ENCODE measurements around the gene JAM3.
"Not testable (repeated sequence)": the region's sequence is repeated elsewhere in the genome, so short reads cannot be mapped to it uniquely, and the experiment has no call there.

DNA sequence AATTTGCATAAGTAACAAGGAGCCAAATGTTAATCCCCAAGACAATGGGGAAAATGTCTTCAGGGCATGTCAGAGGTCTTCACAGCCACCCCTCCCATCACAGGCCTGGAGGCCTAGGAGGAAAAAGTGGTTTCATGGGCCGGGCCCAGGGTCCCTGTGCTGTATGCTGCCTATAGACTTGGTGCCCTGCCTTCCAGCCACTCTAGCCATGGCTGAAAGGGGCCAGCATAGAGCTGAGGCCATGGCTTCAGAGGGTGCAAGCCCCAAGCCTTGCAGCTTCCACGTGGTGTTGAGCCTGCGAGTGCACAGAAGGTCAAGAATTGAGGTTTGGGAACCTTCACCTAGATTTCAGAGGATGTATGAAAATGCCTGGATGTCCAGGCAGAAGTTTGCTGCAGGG, 12.4 kb downstream of the JAM3 start:
- TF ChIP-seq, protein P1, sequence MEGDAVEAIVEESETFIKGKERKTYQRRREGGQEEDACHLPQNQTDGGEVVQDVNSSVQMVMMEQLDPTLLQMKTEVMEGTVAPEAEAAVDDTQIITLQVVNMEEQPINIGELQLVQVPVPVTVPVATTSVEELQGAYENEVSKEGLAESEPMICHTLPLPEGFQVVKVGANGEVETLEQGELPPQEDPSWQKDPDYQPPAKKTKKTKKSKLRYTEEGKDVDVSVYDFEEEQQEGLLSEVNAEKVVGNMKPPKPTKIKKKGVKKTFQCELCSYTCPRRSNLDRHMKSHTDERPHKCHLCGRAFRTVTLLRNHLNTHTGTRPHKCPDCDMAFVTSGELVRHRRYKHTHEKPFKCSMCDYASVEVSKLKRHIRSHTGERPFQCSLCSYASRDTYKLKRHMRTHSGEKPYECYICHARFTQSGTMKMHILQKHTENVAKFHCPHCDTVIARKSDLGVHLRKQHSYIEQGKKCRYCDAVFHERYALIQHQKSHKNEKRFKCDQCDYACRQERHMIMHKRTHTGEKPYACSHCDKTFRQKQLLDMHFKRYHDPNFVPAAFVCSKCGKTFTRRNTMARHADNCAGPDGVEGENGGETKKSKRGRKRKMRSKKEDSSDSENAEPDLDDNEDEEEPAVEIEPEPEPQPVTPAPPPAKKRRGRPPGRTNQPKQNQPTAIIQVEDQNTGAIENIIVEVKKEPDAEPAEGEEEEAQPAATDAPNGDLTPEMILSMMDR (IDR thresholded peaks at IDR 0.05; ENCODE audit: insufficient read depth, low read length, poor library complexity, severe bottlenecking): not testable (repeated sequence)
- not testable (repeated sequence) for TF ChIP-seq EZH2phosphoT487 (conservative IDR thresholded peaks at IDR 0.05; ENCODE audit: low read length)

All from SU-DHL-6 (cell line).